ENCODE measurements around the gene PGAM4. TPM values are rescaled to one million over a fixed set of nuclear protein-coding genes. Genes with fewer than 3 reads are reported as not detected.

Gene PGAM4
- total RNA-seq, 1 experiment from 2014 or later, result not detected

DNA sequence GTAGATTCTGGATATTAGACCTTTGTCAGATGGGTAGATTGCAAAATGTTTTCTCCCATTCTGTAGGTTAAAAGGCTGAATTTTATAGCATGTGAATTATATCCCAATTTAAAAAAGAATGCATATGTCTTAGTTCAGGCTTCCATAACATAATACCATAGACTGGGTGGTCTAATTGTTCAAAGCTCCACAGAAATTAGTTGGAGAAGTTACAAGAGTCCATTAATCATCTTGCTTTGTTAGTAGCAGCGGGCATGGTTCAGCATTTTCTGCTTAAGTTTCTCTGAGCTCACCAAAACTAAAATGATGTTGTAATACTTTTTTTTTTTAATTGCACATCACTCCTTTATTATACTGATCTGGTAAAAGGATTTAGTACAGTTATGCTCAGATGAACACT lies 1.8 kb downstream of the PGAM4 start:
- Histone ChIP-seq H3K4me2 (ENCODE audit: low read length) (no peak overlapping the region), H3K9ac (ENCODE audit: low read length) (no peak overlapping the region), H3K9me3 (ENCODE audit: low read length) (no peaks in the 10 kb centered on the region), H3K27me3 (ENCODE audit: low read length) (no peaks in the 10 kb centered on the region), H3K27ac (ENCODE audit: low read length) (no peak overlapping the region), H3K36me3 (ENCODE audit: low read depth, low read length) (no peaks in the 10 kb centered on the region), H3K9me2 (replicated peaks; ENCODE audit: low read length) (no peaks in the 10 kb centered on the region), H3K79me2 (ENCODE audit: low read length) (no peaks in the 10 kb centered on the region), H3F3A (ENCODE audit: low read length, unreplicated experiment) (no peaks in the 10 kb centered on the region), H3K4me1 (ENCODE audit: insufficient read depth, low read length) (no peaks in the 10 kb centered on the region), H2AFZ (ENCODE audit: low read length) (no peak overlapping the region), H3K4me3 (ENCODE audit: low read length) (no peak overlapping the region), H4K20me1 (ENCODE audit: low read length) (no peaks in the 10 kb centered on the region)
- intact Hi-C loops (cut with micrococcal nuclease), result no loop called here
- no TSS peak for BruUV-seq (replicated peaks)
- ChIA-PET CTCF (no interaction called here), POLR2A (ENCODE audit: unreplicated experiment) (no interaction called here)
- ATAC-seq, result no peak
- TF ChIP-seq EZH2phosphoT487 (IDR thresholded peaks at IDR 0.05; ENCODE audit: borderline replicate concordance, low read length) (no peak), EZH2 (IDR thresholded peaks at IDR 0.05; ENCODE audit: low read length, unreplicated experiment) (no peak)
- TF ChIP-seq, protein P1, sequence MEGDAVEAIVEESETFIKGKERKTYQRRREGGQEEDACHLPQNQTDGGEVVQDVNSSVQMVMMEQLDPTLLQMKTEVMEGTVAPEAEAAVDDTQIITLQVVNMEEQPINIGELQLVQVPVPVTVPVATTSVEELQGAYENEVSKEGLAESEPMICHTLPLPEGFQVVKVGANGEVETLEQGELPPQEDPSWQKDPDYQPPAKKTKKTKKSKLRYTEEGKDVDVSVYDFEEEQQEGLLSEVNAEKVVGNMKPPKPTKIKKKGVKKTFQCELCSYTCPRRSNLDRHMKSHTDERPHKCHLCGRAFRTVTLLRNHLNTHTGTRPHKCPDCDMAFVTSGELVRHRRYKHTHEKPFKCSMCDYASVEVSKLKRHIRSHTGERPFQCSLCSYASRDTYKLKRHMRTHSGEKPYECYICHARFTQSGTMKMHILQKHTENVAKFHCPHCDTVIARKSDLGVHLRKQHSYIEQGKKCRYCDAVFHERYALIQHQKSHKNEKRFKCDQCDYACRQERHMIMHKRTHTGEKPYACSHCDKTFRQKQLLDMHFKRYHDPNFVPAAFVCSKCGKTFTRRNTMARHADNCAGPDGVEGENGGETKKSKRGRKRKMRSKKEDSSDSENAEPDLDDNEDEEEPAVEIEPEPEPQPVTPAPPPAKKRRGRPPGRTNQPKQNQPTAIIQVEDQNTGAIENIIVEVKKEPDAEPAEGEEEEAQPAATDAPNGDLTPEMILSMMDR (conservative IDR thresholded peaks at IDR 0.05; ENCODE audit: low read depth, low read length), result no peak
- DNase-seq, result no peak

DNA sequence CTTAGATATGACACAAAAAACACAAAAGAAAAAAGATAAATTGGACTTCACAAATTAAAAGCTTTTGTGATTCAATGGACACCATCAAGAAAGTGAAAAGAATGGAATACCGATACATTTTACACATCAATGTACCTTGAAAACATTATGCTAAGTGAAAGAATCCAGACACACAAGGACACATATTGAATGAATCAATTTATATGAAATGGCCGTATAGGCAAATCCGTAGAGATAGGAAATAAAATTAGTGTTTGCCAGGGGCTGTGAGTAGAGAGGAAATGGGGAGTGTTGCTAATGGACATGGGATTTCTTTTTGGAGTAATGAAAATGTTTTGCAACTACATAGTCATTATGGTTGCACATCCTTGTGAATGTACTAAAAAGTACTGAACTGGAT lies 3.1 kb downstream of the PGAM4 start:
- Histone ChIP-seq H3K79me2 (ENCODE audit: low read length) (no peaks in the 10 kb centered on the region), H3F3A (ENCODE audit: low read length, unreplicated experiment) (no peaks in the 10 kb centered on the region), H3K4me1 (ENCODE audit: insufficient read depth, low read length) (no peaks in the 10 kb centered on the region), H3K9me3 (ENCODE audit: low read length) (no peaks in the 10 kb centered on the region), H2AFZ (ENCODE audit: low read length) (no peak overlapping the region), H3K36me3 (ENCODE audit: low read depth, low read length) (no peaks in the 10 kb centered on the region), H3K4me3 (ENCODE audit: low read length) (no peak overlapping the region), H4K20me1 (ENCODE audit: low read length) (no peaks in the 10 kb centered on the region), H3K9me2 (replicated peaks; ENCODE audit: low read length) (no peaks in the 10 kb centered on the region), H3K27ac (ENCODE audit: low read length) (no peak overlapping the region), H3K4me2 (ENCODE audit: low read length) (no peak overlapping the region), H3K27me3 (ENCODE audit: low read length) (no peaks in the 10 kb centered on the region), H3K9ac (ENCODE audit: low read length) (no peak overlapping the region)
- no peak for ATAC-seq
- intact Hi-C loops (cut with micrococcal nuclease), result no loop called here
- no peak for DNase-seq
- POLR2A ChIA-PET (ENCODE audit: unreplicated experiment), result no interaction called here
- TF ChIP-seq, protein P1 (conservative IDR thresholded peaks at IDR 0.05; ENCODE audit: low read depth, low read length), result no peak
- TF ChIP-seq EZH2phosphoT487 (IDR thresholded peaks at IDR 0.05; ENCODE audit: borderline replicate concordance, low read length) (no peak), EZH2 (IDR thresholded peaks at IDR 0.05; ENCODE audit: low read length, unreplicated experiment) (no peak)
- BruUV-seq (replicated peaks), result no TSS peak
- CTCF ChIA-PET, result no interaction called here

DNA sequence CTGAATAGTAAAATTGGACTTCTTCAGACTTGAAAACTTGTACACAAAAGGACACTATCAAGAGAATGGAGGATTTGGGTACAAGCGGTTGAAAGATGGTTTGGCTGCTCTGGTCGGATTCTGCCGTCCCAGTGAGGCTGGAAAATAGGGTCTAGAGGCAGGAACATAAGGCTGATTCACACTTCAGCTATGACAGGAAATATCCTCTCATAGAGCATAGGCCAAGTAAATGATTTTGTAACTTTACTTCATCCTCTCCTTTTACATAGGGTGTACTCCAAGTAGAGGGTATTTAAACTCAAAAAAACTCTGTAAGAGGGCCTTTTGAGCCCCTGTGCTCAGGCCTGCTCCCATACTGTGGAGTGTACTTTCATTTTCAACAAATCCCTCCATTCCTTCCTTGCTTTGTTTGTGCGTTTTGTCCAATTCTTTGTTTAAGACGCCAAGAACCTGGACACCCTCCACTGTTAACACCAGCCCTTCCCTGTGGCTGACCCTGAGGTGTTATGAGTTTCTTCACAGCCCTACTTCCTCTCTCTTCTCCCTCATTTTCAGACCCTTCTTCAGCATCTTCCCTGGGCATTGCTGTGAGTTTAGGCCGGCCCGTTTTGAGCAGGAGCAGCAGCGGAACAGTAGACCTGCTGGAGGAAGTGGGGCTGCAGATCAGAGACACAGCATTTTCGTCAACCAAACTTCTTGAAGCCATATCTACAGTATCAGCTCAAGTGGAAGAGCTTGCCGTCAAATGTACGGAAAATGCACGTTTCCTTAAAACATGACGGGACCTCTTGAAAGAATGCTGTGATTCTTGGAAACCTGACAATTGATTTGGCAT lies 7.2 kb downstream of the PGAM4 start:
- H3K27me3 ChIP-seq (ENCODE audit: low read length), result no peaks in the 10 kb centered on the region
- no TSS peak for BruUV-seq (replicated peaks)
- no peak overlapping the region for H3K4me2 ChIP-seq (ENCODE audit: low read length)
- ATAC-seq (no peak), DNase-seq (no peak)
- ChIA-PET CTCF (no interaction called here), POLR2A (ENCODE audit: unreplicated experiment) (no interaction called here)
- no peaks in the 10 kb centered on the region for H3K4me1 ChIP-seq (ENCODE audit: insufficient read depth, low read length)
- H3K4me3 ChIP-seq (ENCODE audit: low read length), result no peak overlapping the region
- H3K79me2 ChIP-seq (ENCODE audit: low read length), result no peaks in the 10 kb centered on the region
- H3K27ac ChIP-seq (ENCODE audit: low read length), result no peak overlapping the region
- no peaks in the 10 kb centered on the region for H3F3A ChIP-seq (ENCODE audit: low read length, unreplicated experiment)
- no peak overlapping the region for H3K9ac ChIP-seq (ENCODE audit: low read length)
- H3K9me3 ChIP-seq (ENCODE audit: low read length), result no peaks in the 10 kb centered on the region
- no peak overlapping the region for H2AFZ ChIP-seq (ENCODE audit: low read length)
- intact Hi-C loops (cut with micrococcal nuclease), result no loop called here
- H3K36me3 ChIP-seq (ENCODE audit: low read depth, low read length), result no peaks in the 10 kb centered on the region; the same call in 1 of the 2 replicates
- TF ChIP-seq EZH2phosphoT487 (IDR thresholded peaks at IDR 0.05; ENCODE audit: borderline replicate concordance, low read length) (no peak), EZH2 (IDR thresholded peaks at IDR 0.05; ENCODE audit: low read length, unreplicated experiment) (no peak)
- TF ChIP-seq, protein P1 (conservative IDR thresholded peaks at IDR 0.05; ENCODE audit: low read depth, low read length), result no peak
- H4K20me1 ChIP-seq (ENCODE audit: low read length), result no peaks in the 10 kb centered on the region
- no peaks in the 10 kb centered on the region for H3K9me2 ChIP-seq (replicated peaks; ENCODE audit: low read length)
